Gastrocnemius medialis (tissue), 4 donors: ENCODE results near the gene TEAD2. TPM values are rescaled to one million over a fixed set of nuclear protein-coding genes. Genes with fewer than 3 reads are reported as not detected.

Experiments
- ATAC-seq, 2 donors: fragments of 150-250 bp; one replicate each; pipeline ENCODE4 v1.9.1; 2016
- DNase-seq, 2 donors: peaks; one replicate each; pipeline ENCODE4 v3.0.0-alpha.2; 2019
- H3K27ac ChIP-seq, 4 donors: fragments of 200-600 bp; sonication (generic); 1 replicate in 1 of 4; 2 replicates in 3 of 4; pipeline ENCODE4 v1.5.1; 2016 to 2018; ENCODE audit warnings: mild to moderate bottlenecking in 2 of 4, moderate library complexity in 1 of 4
- H3K27me3 ChIP-seq, 3 donors: fragments of 200-600 bp; sonication (generic) in 2 of 3; 1 replicate in 1 of 3; 2 replicates in 2 of 3; pipeline versions ENCODE4 v1.5.1 to v1.6.0; 2016 to 2019; ENCODE audit warnings: mild to moderate bottlenecking in 1 of 3, moderate library complexity in 1 of 3
- H3K36me3 ChIP-seq, 2 donors: fragments of 200-600 bp; sonication (generic) in 1 of 2; one replicate each; pipeline ENCODE4 v1.5.1; 2017 to 2018
- H3K4me1 ChIP-seq, 2 donors: fragments of 200-600 bp; sonication (generic) in 1 of 2; one replicate each; pipeline ENCODE4 v1.5.1; 2016 to 2017; ENCODE audit warnings: mild to moderate bottlenecking in 2 of 2
- H3K4me3 ChIP-seq, 4 donors: fragments of 200-600 bp; sonication (generic) in 3 of 4; 1 replicate in 1 of 4; 2 replicates in 3 of 4; pipeline ENCODE4 v1.5.1; 2016 to 2019; ENCODE audit warnings: mild to moderate bottlenecking in 2 of 4
- H3K9me3 ChIP-seq, 3 donors: fragments of 200-600 bp; sonication (generic) in 2 of 3; 1 replicate in 1 of 3; 2 replicates in 2 of 3; pipeline ENCODE4 v1.5.1; 2016 to 2019
- CTCF ChIP-seq, 5 experiments: fragments of 450-650 bp in 3 of 5; fragments of 200-600 bp in 2 of 5; sonication (generic) in 2 of 5; IDR thresholded peaks in 4 of 5; conservative IDR thresholded peaks in 1 of 5; 1 replicate in 4 of 5; 2 replicates in 1 of 5; pipeline ENCODE4 v1.5.1; 2016 to 2019; ENCODE audit warnings: antibody characterized with exemption in 5 of 5, mild to moderate bottlenecking in 3 of 5, moderate library complexity in 3 of 5
- POLR2A ChIP-seq, 2 donors: fragments of 450-650 bp; IDR thresholded peaks; one replicate each; pipeline ENCODE4 v1.6.1; 2017; ENCODE audit warnings: antibody characterized with exemption in 2 of 2, mild to moderate bottlenecking in 2 of 2, moderate library complexity in 2 of 2
- in situ Hi-C, 4 donors: fragments of 200-750 bp; cut with MboI; loops; one replicate each; pipeline versions ENCODE4 v1.15.0 to v1.8.0; 2017; ENCODE audit warnings: low sequenced_read_pairs in 4 of 4
- intact Hi-C: fragments of 100-400 bp; cut with DNase I; formaldehyde crosslinking; loops from one replicate; pipeline ENCODE4 v1.15.1; 2023; ENCODE audit warnings: low total_unique reads
- total RNA-seq, 4 donors: library from RNA; depleted of rRNA; stranded (reverse); fragments of >200 nt; gene quantifications; one replicate each; pipeline versions ENCODE4 v1.1.0 to v1.2.3, GENCODE V29; 2016

The TEAD2 gene
- total RNA-seq, 4 donors from 2014 or later, result 6.1 to 12.6 (median 9.5) TPM

- Histone ChIP-seq H3K27ac (no peak overlapping the region), H3K9me3 (peaks cover 0 to 7% (median 0%) of the 10 kb centered on the region in 3 donors), H3K27me3 (peaks cover 0 to 10% (median 5%) of the 10 kb centered on the region in 3 donors), H3K36me3 (no peaks in the 10 kb centered on the region), H3K4me1 (no peaks in the 10 kb centered on the region), H3K4me3 (no peak overlapping the region)
- in situ Hi-C loops, result no loop called here
- intact Hi-C loops, result no loop called here
- no peak for DNase-seq
- no peak for ATAC-seq
- TF ChIP-seq POLR2A (IDR thresholded peaks at IDR 0.05), result no peak
- no peak for TF ChIP-seq CTCF (IDR thresholded peaks at IDR 0.05 in 4 of 5, conservative IDR thresholded peaks at IDR 0.05 in 1 of 5)
Observed at GRCh38 chr19:49368711-49369358, 6.6 kb upstream of the TEAD2 start.

GRCh38 chr19:49366110-49366509 lies 3.9 kb upstream of the TEAD2 start:
- DNase-seq (no peak), ATAC-seq (no peak)
- no peaks in the 10 kb centered on the region for H3K36me3 ChIP-seq
- no peak for TF ChIP-seq CTCF (IDR thresholded peaks at IDR 0.05 in 4 of 5, conservative IDR thresholded peaks at IDR 0.05 in 1 of 5)
- no peak for TF ChIP-seq POLR2A (IDR thresholded peaks at IDR 0.05)
- no peak overlapping the region for H3K27ac ChIP-seq
- peaks cover 0 to 14% of the 10 kb centered on the region in 2 donors for H3K4me1 ChIP-seq
- in situ Hi-C loops, result no loop called here
- H3K9me3 ChIP-seq, result peaks cover 0 to 7% (median 0%) of the 10 kb centered on the region in 3 donors
- no peak overlapping the region for H3K4me3 ChIP-seq
- intact Hi-C loops, result no loop called here
- peaks cover 5 to 30% (median 27%) of the 10 kb centered on the region in 3 donors for H3K27me3 ChIP-seq

GRCh38 chr19:49364083-49364737 lies 2.0 kb upstream of the TEAD2 start:
- peaks cover 0 to 3% (median 0%) of the 10 kb centered on the region in 3 donors for H3K9me3 ChIP-seq
- DNase-seq (no peak), ATAC-seq (no peak)
- intact Hi-C loops (no loop called here), in situ Hi-C loops (no loop called here)
- no peaks in the 10 kb centered on the region for H3K36me3 ChIP-seq
- H3K4me1 ChIP-seq, result peaks cover 0 to 14% of the 10 kb centered on the region in 2 donors
- H3K27ac ChIP-seq, result peak overlapping the region in 3 of 4 donors; percentile 16 to 55 (median 51)
- peak overlapping the region; percentile 68 to 72 (median 68) for H3K4me3 ChIP-seq
- peaks cover 5 to 31% (median 27%) of the 10 kb centered on the region in 3 donors for H3K27me3 ChIP-seq
- TF ChIP-seq CTCF (IDR thresholded peaks at IDR 0.05 in 4 of 5, conservative IDR thresholded peaks at IDR 0.05 in 1 of 5) (no peak), POLR2A (IDR thresholded peaks at IDR 0.05) (no peak)

- peak within 1 kb of the TSS; percentile 68 to 72 (median 68) for H3K4me3 ChIP-seq
- no peaks in the 10 kb centered on the region for H3K9me3 ChIP-seq
- peak; percentile 84 to 91 for ATAC-seq
- DNase-seq, result peak; percentile 94 to 95
- H3K4me1 ChIP-seq, result peaks cover 0 to 14% of the 10 kb centered on the region in 2 donors
- H3K27ac ChIP-seq, result peak within 1 kb of the TSS; percentile 82 to 91 (median 84)
- TF ChIP-seq CTCF (IDR thresholded peaks at IDR 0.05 in 4 of 5, conservative IDR thresholded peaks at IDR 0.05 in 1 of 5) (no peak), POLR2A (IDR thresholded peaks at IDR 0.05) (peak; percentile 55 to 80)
- H3K36me3 ChIP-seq, result no peaks in the 10 kb centered on the region
- peaks cover 5 to 31% (median 27%) of the 10 kb centered on the region in 3 donors for H3K27me3 ChIP-seq
- intact Hi-C loops, result loop anchor here (2.0 kb wide), 1 partner anchor 79 kb away; no protein-coding TSS in a partner anchor
- in situ Hi-C loops, result no loop called here
Observed at GRCh38 chr19:49363268-49364082, 1.3 kb upstream of the TEAD2 start, which contains the start of gene DKKL1. TSS of gene DKKL1 (plus strand) at chr19:49363877. CDS start at chr19:49363999, 122 bp downstream.
